GM18505 (cell line): ENCODE data around the gene GOLGA6C.
"Not testable (repeated sequence)": the region's sequence is repeated elsewhere in the genome, so short reads cannot be mapped to it uniquely, and the experiment has no call there.

ENCODE experiments used
- ATAC-seq: cut with Tn5 transposase; IDR thresholded peaks from one replicate; pipeline ENCODE4 v1.9.1; 2021; ENCODE audit not compliant: unreplicated experiment
- POLR2A ChIP-seq: IDR thresholded peaks from 4 replicates; pipeline ENCODE4 v1.6.1; 2011; ENCODE audit warnings: borderline replicate concordance; ENCODE audit not compliant: insufficient read depth, insufficient read length; ENCODE audit errors: extremely low read depth

The GOLGA6C gene

DNA sequence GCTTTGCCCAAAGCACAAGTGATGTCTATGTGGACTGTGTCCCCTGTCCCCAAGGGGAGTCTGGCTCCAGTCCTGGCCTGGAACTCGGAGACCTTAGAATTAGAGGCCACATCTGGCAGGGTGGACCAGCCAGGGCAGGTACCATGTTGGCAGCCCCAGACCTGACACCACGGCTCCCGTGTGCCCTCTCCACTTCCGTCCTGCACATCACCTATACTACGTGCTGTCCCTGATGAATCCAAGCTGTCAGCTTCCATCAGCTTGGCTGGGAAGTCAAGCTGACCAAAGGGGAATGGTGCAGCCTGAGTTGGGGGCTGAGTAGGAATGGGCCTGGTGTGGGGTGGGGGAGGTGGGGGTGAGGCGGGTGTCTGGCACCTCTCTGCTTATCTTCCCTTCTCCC is 41.1 kb upstream of the GOLGA6C start:
- TF ChIP-seq POLR2A, result no peak

DNA sequence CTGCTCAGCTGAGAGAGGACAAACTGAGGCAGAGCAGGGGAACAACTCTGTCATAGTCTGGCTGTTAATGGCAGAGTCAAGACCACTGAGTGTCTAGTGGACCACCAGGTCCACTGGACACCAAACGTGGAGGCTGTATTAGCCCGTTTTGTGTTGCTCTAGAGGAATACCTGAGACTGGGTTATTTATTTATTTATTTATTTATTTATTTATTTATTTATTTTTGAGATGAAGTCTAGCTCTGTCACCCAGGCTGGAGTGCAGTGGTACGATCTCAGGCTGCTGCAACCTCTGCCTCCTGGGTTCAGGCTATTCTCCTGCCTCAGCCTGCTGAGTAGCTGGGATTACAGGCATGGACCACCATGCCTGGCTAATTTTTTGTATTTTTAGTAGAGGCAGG is 40.6 kb upstream of the GOLGA6C start:
- not testable (repeated sequence) for ATAC-seq

More for the DNA sequence above, 41.1 kb upstream of the GOLGA6C start:
- ATAC-seq, result no peak

- ATAC-seq, result not testable (repeated sequence)
These were observed 38.6 kb upstream of the GOLGA6C start for GRCh38 chr15:75219507-75219929.

DNA sequence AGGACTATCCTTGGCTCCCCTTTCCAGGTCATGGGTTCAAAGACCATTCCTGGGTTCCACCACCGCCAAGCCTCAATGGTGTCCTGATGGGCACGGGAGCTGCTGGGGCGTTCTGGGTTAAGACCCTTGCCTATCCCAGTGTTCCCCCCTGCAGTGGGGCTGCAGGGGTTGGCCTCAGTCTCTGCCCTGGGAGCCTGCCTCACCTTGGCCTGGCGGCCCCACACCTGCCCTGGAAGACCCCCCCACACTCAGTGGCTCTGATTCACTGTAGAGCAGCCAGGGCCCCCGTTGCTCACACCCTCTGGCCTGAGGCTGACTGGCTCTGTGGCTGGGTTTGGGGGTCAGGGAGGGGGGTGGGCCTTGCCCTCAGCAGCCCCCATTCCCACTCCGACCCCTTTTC is 34.4 kb upstream of the GOLGA6C start:
- TF ChIP-seq POLR2A, result no peak
- ATAC-seq, result no peak

GRCh38 chr15:75224281-75224680 is 33.9 kb upstream of the GOLGA6C start:
- TF ChIP-seq POLR2A, result no peak

GRCh38 chr15:75225102-75225836 is 32.9 kb upstream of the GOLGA6C start:
- ATAC-seq, result not testable (repeated sequence)

More at GRCh38 chr15:75224281-75224680, 33.9 kb upstream of the GOLGA6C start:
- no peak for ATAC-seq

- no peak for ATAC-seq
- TF ChIP-seq POLR2A, result no peak
These were observed 32.0 kb upstream of the GOLGA6C start for GRCh38 chr15:75225951-75226732.

- ATAC-seq, result not testable (repeated sequence)
These were observed 31.0 kb upstream of the GOLGA6C start for GRCh38 chr15:75227112-75227511.

GRCh38 chr15:75227663-75228280 is 30.4 kb upstream of the GOLGA6C start:
- no peak for ATAC-seq
- TF ChIP-seq POLR2A, result no peak

DNA sequence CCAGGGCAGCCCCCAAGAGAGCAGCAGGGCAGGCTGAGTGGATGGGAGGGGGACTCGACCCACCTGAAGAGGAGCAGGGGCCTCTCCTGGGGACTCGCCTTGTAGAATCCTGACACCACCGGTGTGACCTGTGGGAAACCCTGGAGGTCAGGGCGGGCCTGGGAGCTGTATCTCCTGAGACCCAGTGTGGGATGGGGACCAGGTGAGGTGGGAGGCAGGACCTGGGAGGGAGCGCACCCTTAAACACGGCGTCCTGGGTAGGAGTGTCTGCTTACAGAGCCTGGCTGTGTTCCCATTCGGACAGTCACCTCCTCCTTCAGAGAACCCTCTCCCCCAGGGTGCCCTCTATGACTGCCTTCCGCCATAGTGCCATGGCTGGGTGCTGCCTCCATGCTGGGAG is 29.3 kb upstream of the GOLGA6C start:
- TF ChIP-seq POLR2A, result no peak
- ATAC-seq, result no peak

DNA sequence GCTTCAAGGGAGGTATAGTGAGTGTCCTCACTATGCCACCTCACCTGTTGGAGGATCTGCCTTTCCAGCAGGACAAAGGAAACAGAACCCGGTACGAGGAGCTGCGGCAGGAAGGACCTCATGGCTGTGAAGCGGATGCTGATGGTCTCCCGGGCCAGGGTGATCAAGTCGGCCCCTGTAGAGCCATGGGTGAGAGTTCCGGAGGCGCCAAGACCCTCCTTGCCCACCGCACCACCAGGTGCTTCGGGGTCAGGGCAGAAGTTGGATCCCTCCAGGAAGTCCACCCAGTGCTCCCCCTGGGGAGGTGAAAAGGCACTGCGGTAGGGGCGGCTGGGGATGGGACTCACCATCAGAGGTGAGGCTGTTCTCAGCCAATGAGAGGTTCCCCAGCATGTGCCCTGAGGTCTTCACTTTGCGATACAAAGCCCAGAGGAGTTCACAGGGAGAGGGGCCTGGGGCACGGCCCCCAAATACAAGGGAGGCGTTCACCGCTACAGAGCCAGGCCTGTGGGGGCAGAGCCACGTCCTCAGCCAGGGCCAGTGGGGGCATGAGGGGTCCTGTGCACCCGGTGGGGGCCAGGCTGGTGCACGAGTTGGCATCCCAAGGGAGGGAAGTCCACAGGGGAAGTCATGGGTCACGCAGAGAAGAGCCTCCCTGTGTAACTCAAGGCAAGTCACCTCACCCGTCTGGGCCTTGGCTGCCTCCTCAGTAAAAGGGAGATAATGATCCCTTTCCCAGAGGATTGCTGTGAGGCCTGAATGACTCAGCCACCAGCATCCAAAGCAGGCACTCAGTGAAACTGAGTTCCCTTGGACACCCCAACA is 28.7 kb upstream of the GOLGA6C start:
- no peak for TF ChIP-seq POLR2A
- ATAC-seq, result no peak

DNA sequence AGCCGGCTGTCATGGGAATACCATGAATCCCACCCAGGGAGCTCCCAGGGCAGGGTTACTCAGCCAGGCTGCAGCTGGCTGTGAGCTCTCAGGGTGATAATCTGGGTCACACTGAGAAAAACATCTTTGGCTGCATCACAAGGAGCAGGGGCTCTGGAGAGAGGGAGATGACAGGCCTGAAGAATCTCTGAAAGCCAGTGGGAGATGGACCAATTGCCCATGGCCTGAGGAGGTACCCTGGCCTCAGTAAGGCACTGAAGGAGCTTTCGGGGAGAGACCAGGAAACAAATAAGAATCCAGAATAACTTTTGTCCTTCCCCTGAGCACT is 28.2 kb upstream of the GOLGA6C start:
- no peak for ATAC-seq
- no peak for TF ChIP-seq POLR2A

DNA sequence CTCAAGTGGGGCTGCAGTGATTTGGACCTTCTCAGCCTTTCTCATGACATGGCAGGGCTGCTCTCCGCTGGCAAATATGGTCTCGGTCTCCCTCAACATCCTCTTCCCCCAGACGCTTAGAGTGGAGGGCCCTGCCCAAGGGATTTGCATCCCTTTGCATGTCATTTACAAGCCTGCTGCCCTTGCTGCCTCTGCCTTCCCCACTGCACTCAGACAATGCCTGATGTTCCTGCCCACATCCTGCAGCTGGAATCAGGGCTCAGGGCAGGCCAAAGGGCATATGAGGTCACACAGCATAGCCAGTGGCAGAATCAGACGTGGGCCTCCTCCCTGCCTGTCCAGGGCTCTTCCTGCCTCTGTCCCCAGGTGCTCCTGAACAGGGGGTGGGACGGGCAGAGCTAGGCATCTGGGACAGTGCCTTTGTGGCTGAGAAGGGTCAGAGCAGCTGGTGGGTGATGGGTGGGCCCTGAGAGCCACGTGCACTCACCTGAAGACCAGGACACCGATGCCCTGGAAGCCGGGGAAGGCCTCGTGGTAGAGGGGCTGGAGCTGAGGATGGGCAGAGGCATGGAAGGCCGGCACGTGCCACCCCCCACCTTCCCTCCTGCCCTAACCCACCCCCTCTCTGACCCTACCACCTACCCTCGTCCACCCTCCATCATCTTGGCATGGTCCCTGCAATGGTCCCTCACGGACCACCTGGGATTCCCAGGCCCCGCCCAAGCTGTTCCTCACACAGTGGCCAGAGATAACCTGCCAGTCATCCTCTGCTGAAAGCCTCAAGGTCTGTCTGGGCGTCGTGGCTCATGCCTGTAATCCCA is 27.4 kb upstream of the GOLGA6C start:
- no peak for TF ChIP-seq POLR2A
- no peak for ATAC-seq
